Lung (tissue), 12 donors: Measurements from ENCODE around the gene SHISAL2A. TPM values are rescaled to one million over a fixed set of nuclear protein-coding genes. Genes with fewer than 3 reads are reported as not detected.
A peak's percentile ranks its signal among the peaks of the same experiment; 100 is the strongest.

Source experiments
- ATAC-seq: fragments of 200-7000 bp; cut with Tn5 transposase; one replicate; pipeline ENCODE4 v1.9.1; 2020; ENCODE audit warnings: moderate number of reproducible peaks; ENCODE audit not compliant: insufficient read depth, low FRiP score
- DNase-seq, 3 donors: peaks; one replicate each; pipeline ENCODE4 v3.0.0-alpha.2; 2013 to 2017
- H3K27ac ChIP-seq, 2 donors: one replicate each; pipeline ENCODE4 v1.5.1; 2013; ENCODE audit warnings: mild to moderate bottlenecking in 2 of 2, moderate library complexity in 2 of 2, control low read depth in 1 of 2, inconsistent platforms in 1 of 2, low read depth in 1 of 2, low read length in 1 of 2
- H3K27me3 ChIP-seq, 3 donors: one replicate each; pipeline ENCODE4 v1.5.1; 2013; ENCODE audit warnings: low read length in 2 of 3; ENCODE audit not compliant: control insufficient read depth in 3 of 3, insufficient read depth in 3 of 3
- H3K36me3 ChIP-seq, 4 donors: one replicate each; pipeline ENCODE4 v1.5.1; 2013; ENCODE audit warnings: low read length in 4 of 4, mild to moderate bottlenecking in 1 of 4, moderate library complexity in 1 of 4; ENCODE audit not compliant: control insufficient read depth in 4 of 4, insufficient read depth in 4 of 4
- H3K4me1 ChIP-seq, 5 donors: one replicate each; pipeline ENCODE4 v1.5.1; 2013; ENCODE audit warnings: low read length in 5 of 5, mild to moderate bottlenecking in 2 of 5, moderate library complexity in 1 of 5; ENCODE audit not compliant: control insufficient read depth in 5 of 5, insufficient read depth in 5 of 5
- H3K4me3 ChIP-seq: one replicate; pipeline ENCODE4 v1.5.1; 2013; ENCODE audit warnings: mild to moderate bottlenecking, control low read depth, moderate library complexity
- H3K9ac ChIP-seq, 2 donors: one replicate each; pipeline ENCODE4 v1.5.1; 2013; ENCODE audit warnings: low read length in 2 of 2, control low read depth in 1 of 2; ENCODE audit not compliant: insufficient read depth in 1 of 2
- H3K9me3 ChIP-seq, 4 donors: one replicate each; pipeline ENCODE4 v1.5.1; 2013; ENCODE audit warnings: low read length in 3 of 4, mild to moderate bottlenecking in 1 of 4, moderate library complexity in 1 of 4; ENCODE audit not compliant: control insufficient read depth in 4 of 4, insufficient read depth in 3 of 4
- CTCF ChIP-seq: IDR thresholded peaks from 2 replicates; pipeline ENCODE4 v1.5.1; 2012; ENCODE audit warnings: mild to moderate bottlenecking; ENCODE audit errors: control extremely low read depth, extremely low read depth
- WGBS, 2 donors: extraction: QIAGEN DNeasy Blood & Tissue Kit; methylation state at CpG; one replicate each; pipeline ENCODE4 v1.1.7; 2013; 5-methylcytosine and 5-hydroxymethylcytosine counted together
- polyA plus RNA-seq, 2 donors: library from polyadenylated mRNA; stranded (reverse); fragments of 200-250 nt; gene quantifications; one replicate each; pipeline ENCODE4 v1.2.1, GENCODE V29; 2013
- total RNA-seq, 2 donors: library from RNA; depleted of rRNA in 1 of 2; stranded (reverse); fragments of >200 nt in 1 of 2; gene quantifications; one replicate each; pipeline ENCODE4 v1.2.1, GENCODE V29; 2014 to 2021
- donor health status: control.
- donor health status: control.
- donor health status: Bipolar disorder and iron deficiency.
- donor health status: healthy.
- donor health status: DM: yes; HTN: yes; CAD: no.

SHISAL2A gene
- total and polyA plus RNA-seq, 4 donors, result 0.79 to 2.6 (median 2.0) TPM

- Histone ChIP-seq H3K4me1 (peaks cover 0 to 6% (median 0%) of the 10 kb centered on the region in 5 donors), H3K36me3 (no peaks in the 10 kb centered on the region), H3K9ac (no peak overlapping the region), H3K27me3 (no peaks in the 10 kb centered on the region), H3K27ac (no peak overlapping the region), H3K9me3 (no peaks in the 10 kb centered on the region), H3K4me3 (no peak overlapping the region)
- ATAC-seq (no peak), DNase-seq (peak in 2 of 3 donors; percentile 44 to 62)
- 66 to 74% methylated on average over 6 of the region's 6 CpGs for WGBS, 2 donors
- TF ChIP-seq CTCF, result no peak
Observed at GRCh38 chr1:52674497-52675384, 41.8 kb downstream of the SHISAL2A start.

- DNase-seq, result no peak
- H3K27me3 ChIP-seq, result no peaks in the 10 kb centered on the region
- H3K4me1 ChIP-seq, result peaks cover 0 to 6% (median 0%) of the 10 kb centered on the region in 5 donors
- H3K9ac ChIP-seq, result no peak overlapping the region
- H3K27ac ChIP-seq, result no peak overlapping the region
- no peak overlapping the region for H3K4me3 ChIP-seq
- 78 to 82% methylated on average over 8 of the region's 8 CpGs for WGBS, 2 donors
- TF ChIP-seq CTCF, result no peak
- ATAC-seq, result no peak
- no peaks in the 10 kb centered on the region for H3K36me3 ChIP-seq
- no peaks in the 10 kb centered on the region for H3K9me3 ChIP-seq
Observed at GRCh38 chr1:52676249-52676903, 43.4 kb downstream of the SHISAL2A start.

- H3K9ac ChIP-seq, result no peak overlapping the region
- no peaks in the 10 kb centered on the region for H3K36me3 ChIP-seq
- WGBS, 2 donors, result 55 to 58% methylated on average over 6 of the region's 6 CpGs
- no peaks in the 10 kb centered on the region for H3K9me3 ChIP-seq
- ATAC-seq, result peak; percentile 19
- peaks cover 0 to 6% (median 0%) of the 10 kb centered on the region in 5 donors for H3K4me1 ChIP-seq
- H3K27me3 ChIP-seq, result no peaks in the 10 kb centered on the region
- TF ChIP-seq CTCF, result no peak
- H3K4me3 ChIP-seq, result no peak overlapping the region
- H3K27ac ChIP-seq, result no peak overlapping the region
- DNase-seq, result peak; percentile 36 to 82 (median 46)
Observed at GRCh38 chr1:52677076-52677806, 44.3 kb downstream of the SHISAL2A start.
